DOHH2 (cell line): ENCODE results near the gene PPID.
"Not testable (repeated sequence)": the region's sequence is repeated elsewhere in the genome, so short reads cannot be mapped to it uniquely, and the experiment has no call there.

Experiments used
- H3F3A ChIP-seq: fragments of 200-600 bp; sonication (generic), shearing (Covaris generic); 2 replicates; pipeline ENCODE4 v1.6.0; 2016; ENCODE audit warnings: antibody characterized with exemption, mild to moderate bottlenecking; ENCODE audit not compliant: control insufficient read depth, insufficient read depth
- H3K27ac ChIP-seq: fragments of 200-600 bp; sonication (generic); 2 replicates; pipeline ENCODE4 v1.5.1; 2014; ENCODE audit warnings: low read depth, mild to moderate bottlenecking, low read length, moderate library complexity
- H3K27me3 ChIP-seq: fragments of 200-600 bp; sonication (generic); 2 replicates; pipeline ENCODE4 v1.6.1; 2014; ENCODE audit warnings: mild to moderate bottlenecking, low read length, mixed read lengths; ENCODE audit not compliant: control insufficient read depth
- H3K36me3 ChIP-seq: fragments of 200-600 bp; sonication (generic); 2 replicates; pipeline ENCODE4 v1.6.1; 2014; ENCODE audit warnings: mild to moderate bottlenecking, low read length, moderate library complexity, mixed read lengths; ENCODE audit not compliant: control insufficient read depth
- H3K4me1 ChIP-seq: fragments of 200-600 bp; sonication (generic); 2 replicates; pipeline ENCODE4 v1.6.1; 2014; ENCODE audit warnings: mild to moderate bottlenecking, low read length, mixed read lengths; ENCODE audit not compliant: control insufficient read depth
- H3K4me2 ChIP-seq: fragments of 200-600 bp; sonication (generic); 2 replicates; pipeline ENCODE4 v1.6.0; 2014; ENCODE audit warnings: mild to moderate bottlenecking, low read length, moderate library complexity
- H3K4me3 ChIP-seq: fragments of 200-600 bp; sonication (generic); 2 replicates; pipeline ENCODE4 v1.5.1; 2014; ENCODE audit warnings: mild to moderate bottlenecking, low read length, mixed read lengths
- H3K79me2 ChIP-seq: fragments of 200-600 bp; sonication (generic); 2 replicates; pipeline ENCODE4 v1.6.1; 2014; ENCODE audit warnings: mild to moderate bottlenecking, low read length, mixed read lengths; ENCODE audit not compliant: control insufficient read depth
- H3K9me2 ChIP-seq: fragments of 200-600 bp; sonication (generic); replicated peaks from 2 replicates; pipeline ENCODE4 v1.6.1; 2014; ENCODE audit warnings: mild to moderate bottlenecking, low read length, mixed read lengths; ENCODE audit not compliant: control insufficient read depth
- H3K9me3 ChIP-seq: fragments of 200-600 bp; sonication (generic); 2 replicates; pipeline ENCODE4 v1.6.1; 2014; ENCODE audit warnings: antibody characterized with exemption, low read length, mixed read lengths; ENCODE audit not compliant: control insufficient read depth, insufficient read depth
- H4K20me1 ChIP-seq: fragments of 200-600 bp; sonication (generic); 2 replicates; pipeline ENCODE4 v1.6.0; 2014; ENCODE audit warnings: low read depth, mild to moderate bottlenecking, antibody characterized with exemption, low read length, moderate library complexity; ENCODE audit not compliant: control insufficient read depth, insufficient read depth
- EZH2phosphoT487 ChIP-seq: fragments of 200-600 bp; sonication (generic); IDR thresholded peaks from 2 replicates; pipeline ENCODE4 v1.6.1; 2017; ENCODE audit warnings: borderline replicate concordance, mild to moderate bottlenecking, antibody characterized with exemption, low read length, moderate library complexity, mixed read lengths
- TF ChIP-seq, protein P1 (sequence below): fragments of 200-600 bp; sonication (generic); IDR thresholded peaks from one replicate; pipeline ENCODE4 v1.5.1; 2014; ENCODE audit warnings: antibody characterized with exemption, mild to moderate bottlenecking, low read depth, low read length; ENCODE audit not compliant: poor library complexity, severe bottlenecking

The PPID gene

DNA sequence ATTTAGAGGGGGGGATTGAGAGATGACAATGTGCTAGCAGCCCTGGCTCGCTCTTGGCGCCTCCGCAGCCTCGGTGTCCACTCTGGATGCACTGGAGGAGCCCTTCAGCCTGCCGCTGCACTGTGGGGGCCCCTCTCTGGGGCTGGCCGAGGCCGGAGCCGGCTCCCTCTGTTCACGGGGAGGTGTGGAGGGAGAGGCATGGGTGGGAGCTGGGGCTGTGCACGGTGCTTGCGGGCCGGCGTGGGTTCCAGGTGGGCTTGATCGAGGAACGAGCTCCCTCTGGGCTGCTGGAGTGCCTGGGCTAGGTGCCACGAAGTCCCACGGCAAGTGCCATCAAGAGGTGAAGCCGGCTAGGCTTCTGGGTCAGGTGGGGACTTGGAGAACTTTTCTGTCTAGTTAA lies 58.4 kb downstream of the PPID start:
- Histone ChIP-seq H3K27me3 (no peaks in the 10 kb centered on the region), H3K9me3 (no peaks in the 10 kb centered on the region)

DNA sequence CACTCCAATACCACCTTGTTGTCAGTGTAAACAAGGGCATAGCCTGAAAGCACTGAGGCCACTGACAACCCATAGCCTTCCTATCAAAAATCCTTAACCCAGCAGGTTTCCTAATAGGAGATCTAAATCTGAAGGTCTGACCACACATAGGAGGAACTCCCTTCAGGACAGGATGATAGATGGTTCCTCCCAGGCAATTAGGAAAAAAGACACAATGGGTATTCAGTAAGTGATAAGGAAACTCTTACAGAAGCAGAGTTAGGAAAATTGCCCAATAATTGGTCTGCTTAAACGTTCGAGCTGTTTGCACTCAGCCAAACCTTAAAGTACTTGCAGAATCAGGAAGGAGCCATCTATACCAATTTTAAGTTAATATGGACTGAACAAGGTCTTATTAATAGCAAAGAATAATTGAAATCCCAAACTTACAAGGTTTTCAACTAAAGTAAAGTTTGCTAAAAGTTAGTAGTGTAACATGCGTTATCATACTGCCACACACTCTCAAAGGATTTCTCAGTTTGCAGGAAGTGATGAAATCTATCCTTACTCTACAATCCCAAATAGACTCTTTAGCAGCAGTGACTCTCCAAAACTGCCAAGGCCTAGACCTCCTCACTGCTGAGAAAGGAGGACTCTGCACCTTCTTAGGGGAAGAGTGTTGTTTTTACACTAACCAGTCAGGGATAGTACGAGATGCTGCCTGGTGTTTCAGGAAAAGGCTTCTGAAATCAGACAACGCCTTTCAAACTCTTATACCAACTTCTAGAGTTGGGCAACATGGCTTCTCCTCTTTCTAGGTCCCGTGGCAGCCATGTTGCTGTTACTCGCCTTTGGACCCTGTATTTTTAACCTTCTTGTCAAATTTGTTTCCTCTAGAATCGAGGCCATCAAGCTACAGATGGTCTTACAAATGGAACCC lies 59.2 kb downstream of the PPID start:
- H3K9me2 ChIP-seq, H3K4me3 ChIP-seq, H3K9me3 ChIP-seq, H4K20me1 ChIP-seq, H3K79me2 ChIP-seq, H3K27ac ChIP-seq, H3F3A ChIP-seq, H3K4me1 ChIP-seq, H3K4me2 ChIP-seq, H3K27me3 ChIP-seq: not testable (repeated sequence)
- peaks cover 15% of the 10 kb centered on the region for H3K36me3 ChIP-seq

More for the DNA sequence above, 58.4 kb downstream of the PPID start:
- Histone ChIP-seq H3K9me2 (no peaks in the 10 kb centered on the region), H3K27ac (no peak overlapping the region), H3K79me2 (peaks cover 17% of the 10 kb centered on the region), H3K4me2 (no peak overlapping the region), H3F3A (no peaks in the 10 kb centered on the region; the same call in none of the 2 replicates), H3K36me3 (peaks cover 20% of the 10 kb centered on the region), H3K4me1 (0 out of 2 replicates have a peak, but pooled peaks cover 4% of the 10 kb centered on the region), H4K20me1 (no peaks in the 10 kb centered on the region), H3K4me3 (no peak overlapping the region)
- TF ChIP-seq EZH2phosphoT487, result no peak
- TF ChIP-seq, protein P1, sequence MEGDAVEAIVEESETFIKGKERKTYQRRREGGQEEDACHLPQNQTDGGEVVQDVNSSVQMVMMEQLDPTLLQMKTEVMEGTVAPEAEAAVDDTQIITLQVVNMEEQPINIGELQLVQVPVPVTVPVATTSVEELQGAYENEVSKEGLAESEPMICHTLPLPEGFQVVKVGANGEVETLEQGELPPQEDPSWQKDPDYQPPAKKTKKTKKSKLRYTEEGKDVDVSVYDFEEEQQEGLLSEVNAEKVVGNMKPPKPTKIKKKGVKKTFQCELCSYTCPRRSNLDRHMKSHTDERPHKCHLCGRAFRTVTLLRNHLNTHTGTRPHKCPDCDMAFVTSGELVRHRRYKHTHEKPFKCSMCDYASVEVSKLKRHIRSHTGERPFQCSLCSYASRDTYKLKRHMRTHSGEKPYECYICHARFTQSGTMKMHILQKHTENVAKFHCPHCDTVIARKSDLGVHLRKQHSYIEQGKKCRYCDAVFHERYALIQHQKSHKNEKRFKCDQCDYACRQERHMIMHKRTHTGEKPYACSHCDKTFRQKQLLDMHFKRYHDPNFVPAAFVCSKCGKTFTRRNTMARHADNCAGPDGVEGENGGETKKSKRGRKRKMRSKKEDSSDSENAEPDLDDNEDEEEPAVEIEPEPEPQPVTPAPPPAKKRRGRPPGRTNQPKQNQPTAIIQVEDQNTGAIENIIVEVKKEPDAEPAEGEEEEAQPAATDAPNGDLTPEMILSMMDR, result no peak

DNA sequence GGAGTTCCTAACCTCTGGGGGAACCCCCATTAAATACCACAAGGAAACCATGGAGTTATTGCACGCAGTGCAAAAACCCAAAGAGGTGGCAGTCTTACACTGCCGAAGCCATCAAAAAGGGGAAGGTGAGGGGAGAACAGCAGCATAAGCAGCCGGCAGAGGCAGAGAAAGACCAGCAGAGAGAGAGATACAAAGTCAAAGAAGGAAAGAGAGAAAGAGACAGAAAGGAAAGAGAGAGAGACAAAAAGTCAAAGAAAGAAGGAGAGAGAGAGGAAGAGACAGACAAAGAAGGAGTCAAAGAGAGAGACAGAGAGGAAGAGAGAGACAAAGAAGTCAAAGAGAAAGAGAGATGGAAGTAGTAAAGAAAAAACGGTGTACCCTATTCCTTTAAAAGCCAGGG lies 59.9 kb downstream of the PPID start:
- not testable (repeated sequence) for H3K27me3 ChIP-seq, H3K4me2 ChIP-seq, H4K20me1 ChIP-seq, H3K27ac ChIP-seq, H3K9me3 ChIP-seq, H3K79me2 ChIP-seq, H3K36me3 ChIP-seq, H3K9me2 ChIP-seq, H3F3A ChIP-seq, H3K4me3 ChIP-seq, H3K4me1 ChIP-seq
